GM12878 (cell line): ENCODE data around the gene CELSR2.

Experiments used
- BHLHE40 ChIP-seq, 2 experiments: fragments of 450-650 bp in 1 of 2; IDR thresholded peaks; 2 replicates each; pipeline ENCODE4 v1.6.1; 2011 to 2017; ENCODE audit warnings: low read depth in 2 of 2, borderline replicate concordance in 1 of 2, improper control_type of control experiment in 1 of 2, low read length in 1 of 2, mild to moderate bottlenecking in 1 of 2
- CBX5 ChIP-seq: sonication (generic); IDR thresholded peaks from 2 replicates; pipeline ENCODE4 v1.6.1; 2016; ENCODE audit warnings: low read depth, moderate library complexity, mild to moderate bottlenecking, inconsistent platforms
- ESRRA ChIP-seq: IDR thresholded peaks from 2 replicates; pipeline ENCODE4 v1.6.1; 2012; ENCODE audit warnings: mild to moderate bottlenecking, low read length, improper control_type of control experiment
- POLR2AphosphoS5 ChIP-seq: IDR thresholded peaks from 2 replicates; pipeline ENCODE4 v1.6.1; 2011; ENCODE audit warnings: mild to moderate bottlenecking, low read length, inconsistent platforms
- SIN3A ChIP-seq: IDR thresholded peaks from 2 replicates; pipeline ENCODE4 v1.6.1; 2012; ENCODE audit warnings: low read depth, low read length, improper control_type of control experiment
- SMARCA5 ChIP-seq: fragments of 450-650 bp; IDR thresholded peaks from 2 replicates; pipeline ENCODE4 v1.6.1; 2017; ENCODE audit warnings: mild to moderate bottlenecking
- SUZ12 ChIP-seq: fragments of 200-600 bp; sonication (generic); IDR thresholded peaks from one replicate; pipeline ENCODE4 v1.6.1; 2018; ENCODE audit warnings: antibody characterized with exemption, mild to moderate bottlenecking; ENCODE audit not compliant: unreplicated experiment
- TF ChIP-seq, protein P1 (sequence below): fragments of 450-650 bp; IDR thresholded peaks from 2 replicates; pipeline ENCODE4 v1.6.1; 2016; ENCODE audit warnings: mild to moderate bottlenecking
- TF ChIP-seq, protein P2 (sequence below), 3 experiments: IDR thresholded peaks in 2 of 3; conservative IDR thresholded peaks in 1 of 3; 2 replicates each; pipeline ENCODE4 v1.5.1; 2011; ENCODE audit warnings: low read depth in 3 of 3, low read length in 3 of 3, mild to moderate bottlenecking in 3 of 3, control low read depth in 2 of 3, moderate library complexity in 2 of 3, inconsistent platforms in 1 of 3, mixed read lengths in 1 of 3; ENCODE audit not compliant: control insufficient read depth in 2 of 3, insufficient read depth in 1 of 3; ENCODE audit errors: extremely low read depth in 1 of 3
- TF ChIP-seq, protein P3 (sequence below): IDR thresholded peaks from 2 replicates; pipeline ENCODE4 v1.6.1; 2012; ENCODE audit warnings: mild to moderate bottlenecking, low read depth, low read length

DNA sequence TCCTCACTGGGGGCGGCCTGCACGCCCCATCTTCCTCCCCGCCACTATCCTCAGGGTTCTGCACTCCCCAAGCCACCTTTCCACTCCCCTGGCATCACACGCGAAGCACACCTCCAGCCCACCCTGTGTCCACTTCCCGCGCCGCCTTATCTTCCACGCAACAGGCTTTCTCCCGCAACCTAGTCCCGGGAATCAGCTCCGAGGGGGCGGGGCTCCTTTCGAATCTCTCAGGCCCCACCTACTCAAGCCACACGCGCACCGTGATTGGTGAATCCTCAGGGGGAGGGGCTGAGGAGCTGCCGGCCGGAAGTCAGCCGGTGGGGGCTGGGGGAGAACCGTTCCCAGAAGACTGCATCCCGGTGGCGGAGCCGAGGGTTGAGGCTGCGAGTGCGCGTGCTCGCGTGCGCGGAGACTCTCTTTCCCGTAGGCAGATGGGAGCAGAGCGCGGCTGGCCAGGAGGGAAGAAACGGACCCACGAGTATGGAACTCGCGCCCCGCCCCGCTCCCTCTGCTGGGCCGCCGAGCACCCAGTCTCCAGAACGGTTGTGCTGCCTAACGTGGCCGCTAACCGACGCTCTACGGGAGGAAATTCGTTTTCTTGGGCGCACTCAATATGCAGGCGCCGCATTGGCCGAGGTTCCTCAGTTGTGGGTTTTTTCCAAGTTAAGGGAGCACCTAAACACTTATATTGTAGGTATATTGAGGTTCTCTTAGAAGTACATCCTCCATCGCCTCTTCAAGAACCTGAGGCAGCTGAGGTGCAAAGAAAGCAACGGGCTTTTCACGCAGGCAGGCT lies 33.8 kb downstream of the CELSR2 start, which contains the start of gene PSRC1:
- TF ChIP-seq, protein P1, sequence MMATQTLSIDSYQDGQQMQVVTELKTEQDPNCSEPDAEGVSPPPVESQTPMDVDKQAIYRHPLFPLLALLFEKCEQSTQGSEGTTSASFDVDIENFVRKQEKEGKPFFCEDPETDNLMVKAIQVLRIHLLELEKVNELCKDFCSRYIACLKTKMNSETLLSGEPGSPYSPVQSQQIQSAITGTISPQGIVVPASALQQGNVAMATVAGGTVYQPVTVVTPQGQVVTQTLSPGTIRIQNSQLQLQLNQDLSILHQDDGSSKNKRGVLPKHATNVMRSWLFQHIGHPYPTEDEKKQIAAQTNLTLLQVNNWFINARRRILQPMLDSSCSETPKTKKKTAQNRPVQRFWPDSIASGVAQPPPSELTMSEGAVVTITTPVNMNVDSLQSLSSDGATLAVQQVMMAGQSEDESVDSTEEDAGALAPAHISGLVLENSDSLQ, result no peak
- TF ChIP-seq ESRRA (no peak), SUZ12 (no peak), SMARCA5 (no peak), BHLHE40 (IDR thresholded peaks at IDR 0.05; ENCODE audit: borderline replicate concordance in 1 of 2, low read depth in 2 of 2, low read length in 1 of 2) (peak in 1 of 2 experiments; percentile 60; a peak in 1 of 4 replicates), SIN3A (peak; percentile 45; the same call in 1 of the 2 replicates), CBX5 (no peak), POLR2AphosphoS5 (peak; percentile 62)
- TF ChIP-seq, protein P2, sequence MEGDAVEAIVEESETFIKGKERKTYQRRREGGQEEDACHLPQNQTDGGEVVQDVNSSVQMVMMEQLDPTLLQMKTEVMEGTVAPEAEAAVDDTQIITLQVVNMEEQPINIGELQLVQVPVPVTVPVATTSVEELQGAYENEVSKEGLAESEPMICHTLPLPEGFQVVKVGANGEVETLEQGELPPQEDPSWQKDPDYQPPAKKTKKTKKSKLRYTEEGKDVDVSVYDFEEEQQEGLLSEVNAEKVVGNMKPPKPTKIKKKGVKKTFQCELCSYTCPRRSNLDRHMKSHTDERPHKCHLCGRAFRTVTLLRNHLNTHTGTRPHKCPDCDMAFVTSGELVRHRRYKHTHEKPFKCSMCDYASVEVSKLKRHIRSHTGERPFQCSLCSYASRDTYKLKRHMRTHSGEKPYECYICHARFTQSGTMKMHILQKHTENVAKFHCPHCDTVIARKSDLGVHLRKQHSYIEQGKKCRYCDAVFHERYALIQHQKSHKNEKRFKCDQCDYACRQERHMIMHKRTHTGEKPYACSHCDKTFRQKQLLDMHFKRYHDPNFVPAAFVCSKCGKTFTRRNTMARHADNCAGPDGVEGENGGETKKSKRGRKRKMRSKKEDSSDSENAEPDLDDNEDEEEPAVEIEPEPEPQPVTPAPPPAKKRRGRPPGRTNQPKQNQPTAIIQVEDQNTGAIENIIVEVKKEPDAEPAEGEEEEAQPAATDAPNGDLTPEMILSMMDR (IDR thresholded peaks at IDR 0.05 in 2 of 3, conservative IDR thresholded peaks at IDR 0.05 in 1 of 3; ENCODE audit: control insufficient read depth in 2 of 3, extremely low read depth in 1 of 3, insufficient read depth in 1 of 3, low read depth in 3 of 3, low read length in 3 of 3), result peak; percentile 51 to 61 (median 55)
- TF ChIP-seq, protein P3, sequence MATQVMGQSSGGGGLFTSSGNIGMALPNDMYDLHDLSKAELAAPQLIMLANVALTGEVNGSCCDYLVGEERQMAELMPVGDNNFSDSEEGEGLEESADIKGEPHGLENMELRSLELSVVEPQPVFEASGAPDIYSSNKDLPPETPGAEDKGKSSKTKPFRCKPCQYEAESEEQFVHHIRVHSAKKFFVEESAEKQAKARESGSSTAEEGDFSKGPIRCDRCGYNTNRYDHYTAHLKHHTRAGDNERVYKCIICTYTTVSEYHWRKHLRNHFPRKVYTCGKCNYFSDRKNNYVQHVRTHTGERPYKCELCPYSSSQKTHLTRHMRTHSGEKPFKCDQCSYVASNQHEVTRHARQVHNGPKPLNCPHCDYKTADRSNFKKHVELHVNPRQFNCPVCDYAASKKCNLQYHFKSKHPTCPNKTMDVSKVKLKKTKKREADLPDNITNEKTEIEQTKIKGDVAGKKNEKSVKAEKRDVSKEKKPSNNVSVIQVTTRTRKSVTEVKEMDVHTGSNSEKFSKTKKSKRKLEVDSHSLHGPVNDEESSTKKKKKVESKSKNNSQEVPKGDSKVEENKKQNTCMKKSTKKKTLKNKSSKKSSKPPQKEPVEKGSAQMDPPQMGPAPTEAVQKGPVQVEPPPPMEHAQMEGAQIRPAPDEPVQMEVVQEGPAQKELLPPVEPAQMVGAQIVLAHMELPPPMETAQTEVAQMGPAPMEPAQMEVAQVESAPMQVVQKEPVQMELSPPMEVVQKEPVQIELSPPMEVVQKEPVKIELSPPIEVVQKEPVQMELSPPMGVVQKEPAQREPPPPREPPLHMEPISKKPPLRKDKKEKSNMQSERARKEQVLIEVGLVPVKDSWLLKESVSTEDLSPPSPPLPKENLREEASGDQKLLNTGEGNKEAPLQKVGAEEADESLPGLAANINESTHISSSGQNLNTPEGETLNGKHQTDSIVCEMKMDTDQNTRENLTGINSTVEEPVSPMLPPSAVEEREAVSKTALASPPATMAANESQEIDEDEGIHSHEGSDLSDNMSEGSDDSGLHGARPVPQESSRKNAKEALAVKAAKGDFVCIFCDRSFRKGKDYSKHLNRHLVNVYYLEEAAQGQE, result no peak
